SIG-M5 treated with dmso at 0.1 percent for 504 hours (cell line): ENCODE data around the gene BRD9.

Source experiments
- DNase-seq: peaks from one replicate; lab custom pipeline; 2025; ENCODE audit not compliant: unreplicated experiment; lab: John Stamatoyannopoulos, UW

Gene BRD9

DNA sequence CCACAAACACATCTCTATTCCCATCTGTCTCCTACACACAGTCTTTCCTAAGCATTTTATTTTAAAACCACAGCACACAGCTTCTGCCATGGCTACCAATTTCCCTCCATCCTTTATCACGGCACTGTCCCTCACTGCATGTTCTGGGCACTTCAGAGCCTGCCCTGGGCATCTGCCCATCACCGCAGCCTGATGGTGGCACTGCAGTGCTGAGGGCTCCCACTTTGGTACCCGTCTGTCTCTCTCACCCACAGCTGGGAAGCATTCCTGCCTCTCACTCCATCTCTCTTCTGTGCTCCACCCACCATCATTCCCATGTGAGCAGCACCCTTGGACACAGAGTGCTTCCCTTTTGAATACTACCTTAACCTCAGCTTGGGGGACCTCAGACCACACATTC, 73.5 kb downstream of the BRD9 start:
- no peak for DNase-seq

DNA sequence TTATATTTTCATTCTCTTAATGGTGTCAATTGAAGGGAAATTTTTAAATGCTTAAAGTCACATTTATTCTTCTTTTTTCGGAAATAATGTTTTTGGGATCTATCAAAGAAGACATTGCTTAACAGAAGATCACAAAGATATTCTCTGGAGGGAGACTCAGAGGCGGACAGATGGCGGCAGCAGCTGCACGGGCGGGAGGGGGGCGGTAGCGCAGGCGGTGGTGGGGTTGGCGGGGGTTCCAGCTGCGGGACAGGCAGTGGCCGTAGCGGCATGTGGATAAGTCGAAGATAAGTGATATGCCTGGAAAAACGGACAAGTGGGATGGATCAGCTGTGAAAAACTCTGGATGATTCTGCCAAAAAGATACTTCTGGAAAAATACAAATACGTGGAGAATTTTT, 76.4 kb downstream of the BRD9 start:
- no peak for DNase-seq

DNA sequence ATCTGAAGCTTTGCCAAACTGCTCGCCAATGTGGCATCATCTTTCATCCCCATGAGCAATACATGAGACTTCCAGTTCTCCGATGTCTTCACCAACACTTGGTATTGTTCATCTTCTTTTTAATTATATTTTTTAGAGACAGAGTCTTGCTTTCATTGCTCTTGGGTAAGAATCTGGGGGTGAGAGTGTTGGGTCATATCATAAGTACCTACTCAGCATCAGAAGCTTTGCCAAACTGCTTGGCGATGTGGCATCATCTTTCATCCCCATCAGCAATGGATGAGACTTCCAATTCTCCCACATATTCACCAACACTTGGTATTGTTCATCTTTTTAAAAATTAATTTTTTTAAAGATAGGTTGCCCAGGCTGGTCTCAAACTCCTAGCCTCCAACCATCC, 77.2 kb downstream of the BRD9 start:
- DNase-seq, result no peak
